Gastroesophageal sphincter (tissue), 4 donors: ENCODE results near the gene RNPS1. TPM values are rescaled to one million over a fixed set of nuclear protein-coding genes. Genes with fewer than 3 reads are reported as not detected.

ENCODE experiments used
- ATAC-seq: fragments of 150-250 bp; one replicate; pipeline ENCODE4 v1.9.1; 2016; ENCODE audit warnings: mild to moderate bottlenecking, moderate library complexity
- H3K27ac ChIP-seq, 4 donors: fragments of 200-600 bp; sonication (generic) in 3 of 4; 1 replicate in 3 of 4; 2 replicates in 1 of 4; pipeline ENCODE4 v1.5.1; 2016 to 2019
- H3K27me3 ChIP-seq: fragments of 200-600 bp; sonication (generic); one replicate; pipeline ENCODE4 v1.5.1; 2019
- H3K36me3 ChIP-seq, 2 donors: fragments of 200-600 bp; sonication (generic); one replicate each; pipeline ENCODE4 v1.5.1; 2019; ENCODE audit warnings: control low read depth in 1 of 2
- H3K4me1 ChIP-seq, 3 donors: fragments of 200-600 bp; sonication (generic); 1 replicate in 2 of 3; 2 replicates in 1 of 3; pipeline ENCODE4 v1.5.1; 2016 to 2019; ENCODE audit warnings: control low read depth in 2 of 3
- H3K4me3 ChIP-seq, 2 donors: fragments of 200-600 bp; sonication (generic); one replicate each; pipeline ENCODE4 v1.5.1; 2019; ENCODE audit warnings: mild to moderate bottlenecking in 1 of 2, moderate library complexity in 1 of 2
- H3K9me3 ChIP-seq, 3 donors: fragments of 200-600 bp; sonication (generic); one replicate each; pipeline ENCODE4 v1.5.1; 2017 to 2019; ENCODE audit warnings: control low read depth in 2 of 3
- EP300 ChIP-seq: sonication (generic); formaldehyde crosslinking; IDR thresholded peaks from one replicate; pipeline ENCODE4 v1.6.1; 2017; ENCODE audit warnings: antibody characterized with exemption, mild to moderate bottlenecking
- POLR2A ChIP-seq, 2 donors: fragments of 450-650 bp; IDR thresholded peaks; one replicate each; pipeline ENCODE4 v1.6.1; 2017; ENCODE audit warnings: antibody characterized with exemption in 2 of 2, mild to moderate bottlenecking in 2 of 2, moderate library complexity in 1 of 2
- POLR2AphosphoS5 ChIP-seq: sonication (generic); formaldehyde crosslinking; IDR thresholded peaks from one replicate; pipeline ENCODE4 v1.6.1; 2017; ENCODE audit warnings: antibody characterized with exemption
- WGBS, 2 donors: methylation state at CpG; one replicate each; pipeline ENCODE4 v1.1.5; 2018; ENCODE audit warnings: low coverage in 1 of 2; 5-methylcytosine and 5-hydroxymethylcytosine counted together
- total RNA-seq, 4 donors: library from RNA; depleted of rRNA; stranded (reverse); fragments of >200 nt; gene quantifications; one replicate each; pipeline ENCODE4 v1.1.0, GENCODE V29; 2016
- TF ChIP-seq, protein P1 (sequence below), 4 experiments: fragments of 200-600 bp in 2 of 4; fragments of 450-650 bp in 2 of 4; sonication (generic) in 1 of 4; IDR thresholded peaks; one replicate each; pipeline ENCODE4 v1.5.1; 2017 to 2019; ENCODE audit warnings: antibody characterized with exemption in 4 of 4, mild to moderate bottlenecking in 2 of 4, moderate library complexity in 2 of 4

Gene RNPS1
- total RNA-seq, 4 donors from 2014 or later, result 117 to 171 (median 128) TPM

DNA sequence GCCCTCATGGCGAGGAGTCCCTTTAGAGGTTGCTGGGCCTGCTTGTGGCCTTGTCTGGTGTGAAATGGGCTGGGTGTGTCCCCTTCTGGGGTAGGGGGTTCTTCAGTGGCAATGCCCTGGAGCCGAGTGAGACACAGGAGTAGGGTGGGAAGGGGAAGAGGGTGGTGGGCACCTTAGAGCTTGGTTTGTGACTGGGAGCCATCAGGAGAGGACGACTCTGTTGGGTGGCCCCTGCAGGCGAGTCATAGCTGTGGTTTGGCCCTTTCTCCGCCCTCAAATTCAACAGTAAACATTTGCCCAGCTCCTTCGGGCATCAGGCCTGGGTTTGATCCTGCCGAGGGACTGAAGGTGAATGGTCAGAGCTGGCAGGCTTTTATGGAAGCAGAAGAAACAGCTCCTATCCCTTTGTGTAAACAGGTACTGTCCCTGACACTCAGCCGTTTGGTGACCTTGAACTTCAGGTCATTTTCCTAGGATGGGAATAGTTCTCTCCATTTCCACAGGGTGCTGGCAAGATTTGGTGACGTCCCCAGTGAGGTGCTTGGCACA, 41.6 kb downstream of the RNPS1 start:
- no peak overlapping the region for H3K4me3 ChIP-seq
- peaks cover 0 to 40% (median 23%) of the 10 kb centered on the region in 3 donors for H3K4me1 ChIP-seq
- WGBS, 2 donors, result 68 to 80% methylated on average over 2 to 5 of the region's 9 CpGs
- ATAC-seq, result no peak
- no peak overlapping the region for H3K27ac ChIP-seq
- peaks cover 0 to 51% of the 10 kb centered on the region in 2 donors for H3K36me3 ChIP-seq
- no peaks in the 10 kb centered on the region for H3K9me3 ChIP-seq
- TF ChIP-seq POLR2A (IDR thresholded peaks at IDR 0.05) (no peak), EP300 (no peak), POLR2AphosphoS5 (no peak)
- TF ChIP-seq, protein P1, sequence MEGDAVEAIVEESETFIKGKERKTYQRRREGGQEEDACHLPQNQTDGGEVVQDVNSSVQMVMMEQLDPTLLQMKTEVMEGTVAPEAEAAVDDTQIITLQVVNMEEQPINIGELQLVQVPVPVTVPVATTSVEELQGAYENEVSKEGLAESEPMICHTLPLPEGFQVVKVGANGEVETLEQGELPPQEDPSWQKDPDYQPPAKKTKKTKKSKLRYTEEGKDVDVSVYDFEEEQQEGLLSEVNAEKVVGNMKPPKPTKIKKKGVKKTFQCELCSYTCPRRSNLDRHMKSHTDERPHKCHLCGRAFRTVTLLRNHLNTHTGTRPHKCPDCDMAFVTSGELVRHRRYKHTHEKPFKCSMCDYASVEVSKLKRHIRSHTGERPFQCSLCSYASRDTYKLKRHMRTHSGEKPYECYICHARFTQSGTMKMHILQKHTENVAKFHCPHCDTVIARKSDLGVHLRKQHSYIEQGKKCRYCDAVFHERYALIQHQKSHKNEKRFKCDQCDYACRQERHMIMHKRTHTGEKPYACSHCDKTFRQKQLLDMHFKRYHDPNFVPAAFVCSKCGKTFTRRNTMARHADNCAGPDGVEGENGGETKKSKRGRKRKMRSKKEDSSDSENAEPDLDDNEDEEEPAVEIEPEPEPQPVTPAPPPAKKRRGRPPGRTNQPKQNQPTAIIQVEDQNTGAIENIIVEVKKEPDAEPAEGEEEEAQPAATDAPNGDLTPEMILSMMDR (IDR thresholded peaks at IDR 0.05), result no peak
- no peaks in the 10 kb centered on the region for H3K27me3 ChIP-seq

DNA sequence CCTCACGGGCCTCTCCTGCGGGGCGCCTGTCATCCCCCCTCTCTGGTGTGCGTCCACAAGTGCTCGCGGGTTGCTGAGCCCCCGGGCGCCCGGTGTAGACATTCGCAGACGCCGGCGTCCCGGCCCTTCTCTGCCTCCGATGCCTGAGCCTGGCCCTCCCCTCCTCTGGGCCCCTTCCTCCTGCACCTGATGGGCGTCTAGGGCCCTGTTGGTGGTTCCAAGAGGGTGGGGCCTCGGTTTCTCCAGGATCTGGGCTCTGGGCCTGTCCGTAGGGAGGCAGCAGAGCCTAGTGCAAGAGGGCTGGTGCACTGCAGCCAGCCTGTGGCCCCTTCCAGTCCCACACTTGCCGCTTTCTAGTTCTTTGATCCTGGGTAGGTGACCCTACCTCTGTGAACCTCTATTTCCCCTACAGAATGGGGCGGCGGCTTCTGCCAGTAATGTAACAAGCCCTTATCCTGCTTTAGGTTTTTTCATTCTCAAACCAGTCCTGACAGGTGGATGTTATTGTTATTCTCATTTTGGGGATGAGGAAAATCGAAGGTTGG, 43.9 kb downstream of the RNPS1 start:
- peak; percentile 26 for ATAC-seq
- peak overlapping the region; percentile 83 to 93 (median 89) for H3K27ac ChIP-seq
- TF ChIP-seq, protein P1 (IDR thresholded peaks at IDR 0.05), result peak in 2 of 4 experiments; percentile 0 to 12
- TF ChIP-seq EP300, result no peak
- H3K27me3 ChIP-seq, result no peaks in the 10 kb centered on the region
- H3K9me3 ChIP-seq, result no peaks in the 10 kb centered on the region
- peak overlapping the region; percentile 95 to 97 for H3K4me3 ChIP-seq
- H3K36me3 ChIP-seq, result peaks cover 0 to 27% of the 10 kb centered on the region in 2 donors
- 0 to 27% methylated on average over 2 to 3 of the region's 22 CpGs for WGBS, 2 donors
- peaks cover 0 to 40% (median 23%) of the 10 kb centered on the region in 3 donors for H3K4me1 ChIP-seq

DNA sequence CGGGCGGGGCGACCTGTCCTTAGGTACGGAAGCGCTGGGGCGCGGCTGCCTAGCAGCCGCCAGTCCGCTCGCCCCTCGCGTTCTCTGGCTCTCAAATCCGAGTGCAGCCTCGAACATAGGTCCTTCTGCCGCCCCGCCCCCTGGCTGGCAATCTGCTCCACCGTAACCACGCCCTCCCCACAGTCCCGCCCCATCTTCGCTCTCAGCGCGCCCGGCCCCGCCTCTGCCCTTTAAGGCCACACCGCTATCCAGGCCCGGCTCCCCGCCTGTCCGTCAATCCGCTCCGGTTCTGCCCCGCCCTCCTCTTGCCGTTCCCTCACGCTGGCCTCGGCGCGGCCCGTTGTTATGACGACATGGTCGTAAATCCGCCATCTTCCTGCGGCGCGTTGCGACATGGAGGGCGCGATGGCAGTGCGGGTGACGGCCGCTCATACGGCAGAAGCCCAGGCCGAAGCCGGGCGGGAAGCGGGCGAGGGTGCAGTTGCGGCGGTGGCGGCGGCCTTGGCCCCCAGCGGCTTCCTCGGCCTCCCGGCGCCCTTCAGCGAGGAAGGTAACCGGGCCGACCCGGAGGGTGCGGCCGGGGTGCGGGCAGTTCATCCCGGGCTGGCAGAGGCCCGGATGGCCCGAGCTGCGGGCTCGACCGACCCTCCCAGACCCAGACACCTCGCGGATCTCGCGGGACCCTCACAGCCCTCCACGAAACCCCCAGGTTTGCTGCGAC, 44.5 kb downstream of the RNPS1 start, which contains the start of gene E4F1:
Gene E4F1, plus strand, starts transcription at position 371 of the 721 bp plus-strand sequence. Its CDS starts 23 bp downstream, at position 394.
- H3K4me3 ChIP-seq, result peak within 1 kb of the TSS; percentile 95 to 97
- H3K36me3 ChIP-seq, result peaks cover 0 to 21% of the 10 kb centered on the region in 2 donors
- H3K4me1 ChIP-seq, result peaks cover 0 to 40% (median 23%) of the 10 kb centered on the region in 3 donors
- H3K27me3 ChIP-seq, result no peaks in the 10 kb centered on the region
- H3K27ac ChIP-seq, result peak within 1 kb of the TSS; percentile 83 to 93 (median 89)
- ATAC-seq, result peak; percentile 100
- TF ChIP-seq, protein P1 (IDR thresholded peaks at IDR 0.05), result peak in 2 of 4 experiments; percentile 15 to 50
- TF ChIP-seq POLR2A (IDR thresholded peaks at IDR 0.05), result peak; percentile 96 to 97
- peak; percentile 97 for TF ChIP-seq POLR2AphosphoS5
- no peak for TF ChIP-seq EP300
- no peaks in the 10 kb centered on the region for H3K9me3 ChIP-seq
- WGBS, 2 donors, result 0% methylated on average over 4 to 8 of the region's 82 CpGs

GRCh38 chr16:2216330-2216729, 51.6 kb downstream of the RNPS1 start:
- no peak for TF ChIP-seq POLR2AphosphoS5
- TF ChIP-seq EP300, result no peak
- no peak for TF ChIP-seq POLR2A (IDR thresholded peaks at IDR 0.05)
- TF ChIP-seq, protein P1 (IDR thresholded peaks at IDR 0.05), result no peak
- Histone ChIP-seq H3K27me3 (no peaks in the 10 kb centered on the region), H3K4me1 (peaks cover 6 to 35% (median 14%) of the 10 kb centered on the region in 3 donors), H3K36me3 (peaks cover 0 to 9% of the 10 kb centered on the region in 2 donors), H3K4me3 (no peak overlapping the region), H3K27ac (no peak overlapping the region), H3K9me3 (no peaks in the 10 kb centered on the region)
- ATAC-seq, result no peak
- WGBS, 2 donors, result 90 to 100% methylated on average over 4 of the region's 4 CpGs
